Measurements from ENCODE around the gene FGD4. TPM values are rescaled to one million over a fixed set of nuclear protein-coding genes. Genes with fewer than 3 reads are reported as not detected.

The FGD4 gene
- total RNA-seq, 4 donors from 2014 or later: 21.4 to 33.0 (median 26.9) TPM

- Histone ChIP-seq H3K36me3 (peaks cover 0 to 7% (median 0%) of the 10 kb centered on the region in 4 donors), H3K27ac (replicated peaks in 1 of 4) (peak overlapping the region; percentile 87 to 99 (median 96)), H3K27me3 (no peaks in the 10 kb centered on the region), H3K4me3 (no peak overlapping the region), H3K9me3 (no peaks in the 10 kb centered on the region), H3K4me1 (peaks cover 12 to 36% (median 26%) of the 10 kb centered on the region in 4 donors)
- no peak for DNase-seq (ENCODE audit: extremely low spot score)
- WGBS: 82% methylated on average over 11 of the region's 11 CpGs
- TF ChIP-seq POLR2A (IDR thresholded peaks at IDR 0.05; ENCODE audit: low read depth) (no peak), EP300 (IDR thresholded peaks at IDR 0.05) (no peak), POLR2AphosphoS5 (IDR thresholded peaks at IDR 0.05) (no peak)
- TF ChIP-seq, protein P1, sequence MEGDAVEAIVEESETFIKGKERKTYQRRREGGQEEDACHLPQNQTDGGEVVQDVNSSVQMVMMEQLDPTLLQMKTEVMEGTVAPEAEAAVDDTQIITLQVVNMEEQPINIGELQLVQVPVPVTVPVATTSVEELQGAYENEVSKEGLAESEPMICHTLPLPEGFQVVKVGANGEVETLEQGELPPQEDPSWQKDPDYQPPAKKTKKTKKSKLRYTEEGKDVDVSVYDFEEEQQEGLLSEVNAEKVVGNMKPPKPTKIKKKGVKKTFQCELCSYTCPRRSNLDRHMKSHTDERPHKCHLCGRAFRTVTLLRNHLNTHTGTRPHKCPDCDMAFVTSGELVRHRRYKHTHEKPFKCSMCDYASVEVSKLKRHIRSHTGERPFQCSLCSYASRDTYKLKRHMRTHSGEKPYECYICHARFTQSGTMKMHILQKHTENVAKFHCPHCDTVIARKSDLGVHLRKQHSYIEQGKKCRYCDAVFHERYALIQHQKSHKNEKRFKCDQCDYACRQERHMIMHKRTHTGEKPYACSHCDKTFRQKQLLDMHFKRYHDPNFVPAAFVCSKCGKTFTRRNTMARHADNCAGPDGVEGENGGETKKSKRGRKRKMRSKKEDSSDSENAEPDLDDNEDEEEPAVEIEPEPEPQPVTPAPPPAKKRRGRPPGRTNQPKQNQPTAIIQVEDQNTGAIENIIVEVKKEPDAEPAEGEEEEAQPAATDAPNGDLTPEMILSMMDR (IDR thresholded peaks at IDR 0.05): no peak
- intact Hi-C loops (cut with DNase I): no loop called here
These were observed 281.9 kb downstream of the FGD4 start for GRCh38 chr12:32681272-32681671.

- Histone ChIP-seq H3K27me3 (no peaks in the 10 kb centered on the region), H3K4me3 (no peak overlapping the region), H3K36me3 (peaks cover 0 to 7% (median 0%) of the 10 kb centered on the region in 4 donors), H3K4me1 (peaks cover under 1 to 48% (median 30%) of the 10 kb centered on the region in 4 donors), H3K9me3 (no peaks in the 10 kb centered on the region), H3K27ac (replicated peaks in 1 of 4) (no peak overlapping the region)
- intact Hi-C loops (cut with DNase I): no loop called here
- no peak for TF ChIP-seq EP300 (IDR thresholded peaks at IDR 0.05)
- TF ChIP-seq, protein P1 (IDR thresholded peaks at IDR 0.05): no peak
- no peak for DNase-seq (ENCODE audit: extremely low spot score)
- WGBS: 100% methylated on average over 1 of the region's 1 CpG
These were observed 287.0 kb downstream of the FGD4 start for GRCh38 chr12:32686340-32686739.

GRCh38 chr12:32688786-32689185 is 289.4 kb downstream of the FGD4 start:
- intact Hi-C loops (cut with DNase I): no loop called here
- Histone ChIP-seq H3K9me3 (no peaks in the 10 kb centered on the region), H3K27ac (replicated peaks in 1 of 4) (no peak overlapping the region), H3K36me3 (peaks cover 0 to 8% (median 0%) of the 10 kb centered on the region in 4 donors), H3K27me3 (no peaks in the 10 kb centered on the region), H3K4me1 (peaks cover 0 to 53% (median 25%) of the 10 kb centered on the region in 4 donors), H3K4me3 (no peak overlapping the region)
- TF ChIP-seq, protein P1 (IDR thresholded peaks at IDR 0.05): no peak
- TF ChIP-seq POLR2AphosphoS5 (IDR thresholded peaks at IDR 0.05) (no peak), EP300 (IDR thresholded peaks at IDR 0.05) (no peak), POLR2A (IDR thresholded peaks at IDR 0.05; ENCODE audit: low read depth) (no peak)
- DNase-seq (ENCODE audit: extremely low spot score): no peak

GRCh38 chr12:32690927-32691326 is 291.6 kb downstream of the FGD4 start:
- no peaks in the 10 kb centered on the region for H3K27me3 ChIP-seq
- peaks cover 0 to 50% (median 25%) of the 10 kb centered on the region in 4 donors for H3K4me1 ChIP-seq
- no peak overlapping the region for H3K27ac ChIP-seq (replicated peaks in 1 of 4)
- 94% methylated on average over 8 of the region's 8 CpGs for WGBS
- intact Hi-C loops (cut with DNase I): no loop called here
- peaks cover 0 to 4% (median 0%) of the 10 kb centered on the region in 4 donors for H3K36me3 ChIP-seq
- DNase-seq (ENCODE audit: extremely low spot score): no peak
- TF ChIP-seq, protein P1 (IDR thresholded peaks at IDR 0.05): no peak
- no peak for TF ChIP-seq POLR2A (IDR thresholded peaks at IDR 0.05; ENCODE audit: low read depth)
- no peaks in the 10 kb centered on the region for H3K9me3 ChIP-seq
- no peak overlapping the region for H3K4me3 ChIP-seq

- Histone ChIP-seq H3K27ac (replicated peaks in 1 of 4) (no peak overlapping the region), H3K4me1 (peaks cover 0 to 50% (median 25%) of the 10 kb centered on the region in 4 donors), H3K9me3 (no peaks in the 10 kb centered on the region), H3K4me3 (no peak overlapping the region), H3K27me3 (no peaks in the 10 kb centered on the region), H3K36me3 (peaks cover 0 to 4% (median 0%) of the 10 kb centered on the region in 4 donors)
- WGBS: 79% methylated on average over 1 of the region's 1 CpG
- intact Hi-C loops (cut with DNase I): no loop called here
- TF ChIP-seq POLR2AphosphoS5 (IDR thresholded peaks at IDR 0.05) (no peak), EP300 (IDR thresholded peaks at IDR 0.05) (no peak), POLR2A (IDR thresholded peaks at IDR 0.05; ENCODE audit: low read depth) (no peak)
- TF ChIP-seq, protein P1 (IDR thresholded peaks at IDR 0.05): no peak
- DNase-seq (ENCODE audit: extremely low spot score): no peak
These were observed 293.0 kb downstream of the FGD4 start for GRCh38 chr12:32692358-32692757.
